WTC11 (cell line): ENCODE results near the gene PLEKHA5. TPM values are rescaled to one million over a fixed set of nuclear protein-coding genes. Genes with fewer than 3 reads are reported as not detected.
A peak's percentile ranks its signal among the peaks of the same experiment; 100 is the strongest.

Experiments
- ATAC-seq: fragments of 200-7000 bp; cut with Tn5 transposase; 2 replicates; pipeline ENCODE4 v1.10.0; 2021; ENCODE audit warnings: mild to moderate bottlenecking, moderate library complexity
- Bru-seq: library from RNA; stranded (reverse); fragments of 400-500 nt; gene quantifications from one replicate; lab custom pipeline; 2021; lab: Mats Ljungman, UMichigan
- CTCF ChIA-PET: fragments of 300-600 bp; sonication (Branson Sonifier 250); formaldehyde crosslinking; loops from one replicate; lab custom pipeline; 2021; ENCODE audit warnings: antibody characterized with exemption; lab: Charles Lee
- POLR2A ChIA-PET: fragments of 350-600 bp; sonication (Branson Sonifier 250); formaldehyde crosslinking; loops from one replicate; lab custom pipeline; 2021; ENCODE audit warnings: antibody characterized with exemption; lab: Charles Lee
- DNase-seq: peaks from one replicate; pipeline ENCODE4 v3.0.0; 2021; ENCODE audit warnings: low spot score
- H3K27ac Mint-ChIP-seq: 2 replicates; pipeline ENCODE4 v1.8.0; 2021; ENCODE audit warnings: mixed read lengths
- H3K27me3 Mint-ChIP-seq: 2 replicates; pipeline ENCODE4 v1.8.0; 2021; ENCODE audit warnings: low read depth, mild to moderate bottlenecking, moderate library complexity, mixed read lengths
- H3K36me3 Mint-ChIP-seq: 2 replicates; pipeline ENCODE4 v1.8.0; 2021; ENCODE audit warnings: mixed read lengths
- H3K4me1 Mint-ChIP-seq: 2 replicates; pipeline ENCODE4 v1.8.0; 2022; ENCODE audit warnings: mixed read lengths
- H3K4me3 Mint-ChIP-seq: 2 replicates; pipeline ENCODE4 v1.8.0; 2021; ENCODE audit warnings: mild to moderate bottlenecking, moderate library complexity, mixed read lengths
- H3K9me3 Mint-ChIP-seq: 2 replicates; pipeline ENCODE4 v1.8.0; 2021; ENCODE audit warnings: mixed read lengths
- ETV6 ChIP-seq: sonication (generic); formaldehyde crosslinking; IDR thresholded peaks from 2 replicates; pipeline ENCODE4 v1.8.1; 2022; ENCODE audit warnings: mild to moderate bottlenecking, missing genetic modification reagents
- JUN ChIP-seq: sonication (generic); formaldehyde crosslinking; IDR thresholded peaks from 2 replicates; pipeline ENCODE4 v1.8.0; 2023; ENCODE audit warnings: mild to moderate bottlenecking, missing genetic modification reagents
- KAT7 ChIP-seq: sonication (generic); formaldehyde crosslinking; IDR thresholded peaks from 2 replicates; pipeline ENCODE4 v1.8.1; 2023; ENCODE audit warnings: missing genetic modification reagents, mild to moderate bottlenecking, borderline replicate concordance
- MYBL2 ChIP-seq: sonication (generic); formaldehyde crosslinking; IDR thresholded peaks from 2 replicates; pipeline ENCODE4 v1.8.1; 2023; ENCODE audit warnings: mild to moderate bottlenecking, moderate library complexity, missing genetic modification reagents
- PRRX2 ChIP-seq: fragments of 250-450 bp; sonication (Bioruptor Pico); IDR thresholded peaks from 2 replicates; pipeline ENCODE4 v1.8.0; 2021; ENCODE audit warnings: mild to moderate bottlenecking
- TCF7 ChIP-seq: sonication (generic); formaldehyde crosslinking; IDR thresholded peaks from 2 replicates; pipeline ENCODE4 v1.8.0; 2022; ENCODE audit warnings: mild to moderate bottlenecking, low read depth, missing genetic modification reagents, moderate library complexity
- ZNF219 ChIP-seq: sonication (generic); formaldehyde crosslinking; IDR thresholded peaks from 2 replicates; pipeline ENCODE4 v1.8.0; 2023; ENCODE audit warnings: missing genetic modification reagents, mild to moderate bottlenecking, borderline replicate concordance
- ZNF232 ChIP-seq: sonication (generic); formaldehyde crosslinking; IDR thresholded peaks from 2 replicates; pipeline ENCODE4 v1.8.0; 2022; ENCODE audit warnings: mild to moderate bottlenecking, missing genetic modification reagents
- ZNF263 ChIP-seq: sonication (generic); formaldehyde crosslinking; IDR thresholded peaks from 2 replicates; pipeline ENCODE4 v1.8.1; 2022; ENCODE audit warnings: low read depth, mild to moderate bottlenecking, moderate library complexity, missing genetic modification reagents
- ZNF512 ChIP-seq: sonication (generic); formaldehyde crosslinking; IDR thresholded peaks from 2 replicates; pipeline ENCODE4 v1.8.1; 2022; ENCODE audit warnings: missing genetic modification reagents, borderline replicate concordance
- long read RNA-seq, 3 experiments: library from RNA in 1 of 3; library from capped mRNA in 1 of 3; library from polyadenylated mRNA in 1 of 3; unstranded in 2 of 3; stranded (forward) in 1 of 3; transcript quantifications; one replicate each; pipeline ENCODE4 v2.0.0, GENCODE V29; 2021
- total RNA-seq: library from RNA; stranded (reverse); gene quantifications from 3 replicates; pipeline ENCODE4 v1.2.3, GENCODE V29; 2021
- TF ChIP-seq, protein P1 (sequence below): sonication (generic); formaldehyde crosslinking; IDR thresholded peaks from 2 replicates; pipeline ENCODE4 v1.8.0; 2022; ENCODE audit warnings: missing genetic modification reagents
- TF ChIP-seq, protein P2 (sequence below): sonication (generic); formaldehyde crosslinking; IDR thresholded peaks from 2 replicates; pipeline ENCODE4 v1.8.1; 2023; ENCODE audit warnings: mild to moderate bottlenecking, missing genetic modification reagents
- TF ChIP-seq, protein P3 (sequence below): sonication (generic); formaldehyde crosslinking; IDR thresholded peaks from 2 replicates; pipeline ENCODE4 v1.8.0; 2023; ENCODE audit warnings: missing genetic modification reagents, mild to moderate bottlenecking, borderline replicate concordance

The PLEKHA5 gene
- total RNA-seq = 53.4 to 61.1 TPM (median 57.1 TPM) in 3 replicates
- Bru-seq, nascent RNA = percentile 92 among the genes with signal in this experiment
- long read RNA-seq, experiment 1, full-length matches to known transcripts = 152 of 301 reads
- long read RNA-seq, experiment 1, partial matches to known transcripts = 42 of 301 reads
- long read RNA-seq, experiment 1, other reads (novel, unspliced or antisense) = 107 of 301 reads
- long read RNA-seq, experiment 2, full-length matches to known transcripts = 13 of 53 reads
- long read RNA-seq, experiment 2, partial matches to known transcripts = 18 of 53 reads
- long read RNA-seq, experiment 2, other reads (novel, unspliced or antisense) = 22 of 53 reads
- long read RNA-seq, experiment 3, full-length matches to known transcripts = 9 of 73 reads
- long read RNA-seq, experiment 3, partial matches to known transcripts = 43 of 73 reads
- long read RNA-seq, experiment 3, other reads (novel, unspliced or antisense) = 21 of 73 reads

- POLR2A ChIA-PET = no interaction called here
- Mint-ChIP-seq H3K27me3 (peaks cover 5% of the 10 kb centered on the region), H3K4me1 (peaks cover 41% of the 10 kb centered on the region), H3K36me3 (peaks cover 39% of the 10 kb centered on the region), H3K9me3 (peaks cover 27% of the 10 kb centered on the region), H3K4me3 (peak within 1 kb of the TSS; percentile 91), H3K27ac (peak within 1 kb of the TSS; percentile 98)
- ATAC-seq = peak; percentile 77
- DNase-seq = peak; percentile 75
- CTCF ChIA-PET = interaction anchor here (1.9 kb wide), 1 partner anchor 57 kb away, joined by 5 read pairs; no protein-coding TSS in a partner anchor
- TF ChIP-seq TCF7 (CRISPR knock-in tag) (peak; percentile 43; the same call in 1 of the 2 replicates), ZNF219 (CRISPR knock-in tag) (0 out of 2 replicates have a peak, but pooled peaks have one; percentile 5), PRRX2 (CRISPR knock-in tag) (0 out of 2 replicates have a peak, but pooled peaks have one; percentile 54), MYBL2 (CRISPR knock-in tag) (no peak), JUN (CRISPR knock-in tag) (no peak), ETV6 (CRISPR knock-in tag) (no peak), ZNF512 (CRISPR knock-in tag) (no peak), ZNF263 (CRISPR knock-in tag) (no peak), ZNF232 (CRISPR knock-in tag) (peak; percentile 10; the same call in 1 of the 2 replicates), KAT7 (CRISPR knock-in tag) (0 out of 2 replicates have a peak, but pooled peaks have one; percentile 22)
- TF ChIP-seq, protein P1, sequence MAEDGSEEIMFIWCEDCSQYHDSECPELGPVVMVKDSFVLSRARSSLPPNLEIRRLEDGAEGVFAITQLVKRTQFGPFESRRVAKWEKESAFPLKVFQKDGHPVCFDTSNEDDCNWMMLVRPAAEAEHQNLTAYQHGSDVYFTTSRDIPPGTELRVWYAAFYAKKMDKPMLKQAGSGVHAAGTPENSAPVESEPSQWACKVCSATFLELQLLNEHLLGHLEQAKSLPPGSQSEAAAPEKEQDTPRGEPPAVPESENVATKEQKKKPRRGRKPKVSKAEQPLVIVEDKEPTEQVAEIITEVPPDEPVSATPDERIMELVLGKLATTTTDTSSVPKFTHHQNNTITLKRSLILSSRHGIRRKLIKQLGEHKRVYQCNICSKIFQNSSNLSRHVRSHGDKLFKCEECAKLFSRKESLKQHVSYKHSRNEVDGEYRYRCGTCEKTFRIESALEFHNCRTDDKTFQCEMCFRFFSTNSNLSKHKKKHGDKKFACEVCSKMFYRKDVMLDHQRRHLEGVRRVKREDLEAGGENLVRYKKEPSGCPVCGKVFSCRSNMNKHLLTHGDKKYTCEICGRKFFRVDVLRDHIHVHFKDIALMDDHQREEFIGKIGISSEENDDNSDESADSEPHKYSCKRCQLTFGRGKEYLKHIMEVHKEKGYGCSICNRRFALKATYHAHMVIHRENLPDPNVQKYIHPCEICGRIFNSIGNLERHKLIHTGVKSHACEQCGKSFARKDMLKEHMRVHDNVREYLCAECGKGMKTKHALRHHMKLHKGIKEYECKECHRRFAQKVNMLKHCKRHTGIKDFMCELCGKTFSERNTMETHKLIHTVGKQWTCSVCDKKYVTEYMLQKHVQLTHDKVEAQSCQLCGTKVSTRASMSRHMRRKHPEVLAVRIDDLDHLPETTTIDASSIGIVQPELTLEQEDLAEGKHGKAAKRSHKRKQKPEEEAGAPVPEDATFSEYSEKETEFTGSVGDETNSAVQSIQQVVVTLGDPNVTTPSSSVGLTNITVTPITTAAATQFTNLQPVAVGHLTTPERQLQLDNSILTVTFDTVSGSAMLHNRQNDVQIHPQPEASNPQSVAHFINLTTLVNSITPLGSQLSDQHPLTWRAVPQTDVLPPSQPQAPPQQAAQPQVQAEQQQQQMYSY (CRISPR knock-in tag) = peak; percentile 71
- TF ChIP-seq, protein P2, sequence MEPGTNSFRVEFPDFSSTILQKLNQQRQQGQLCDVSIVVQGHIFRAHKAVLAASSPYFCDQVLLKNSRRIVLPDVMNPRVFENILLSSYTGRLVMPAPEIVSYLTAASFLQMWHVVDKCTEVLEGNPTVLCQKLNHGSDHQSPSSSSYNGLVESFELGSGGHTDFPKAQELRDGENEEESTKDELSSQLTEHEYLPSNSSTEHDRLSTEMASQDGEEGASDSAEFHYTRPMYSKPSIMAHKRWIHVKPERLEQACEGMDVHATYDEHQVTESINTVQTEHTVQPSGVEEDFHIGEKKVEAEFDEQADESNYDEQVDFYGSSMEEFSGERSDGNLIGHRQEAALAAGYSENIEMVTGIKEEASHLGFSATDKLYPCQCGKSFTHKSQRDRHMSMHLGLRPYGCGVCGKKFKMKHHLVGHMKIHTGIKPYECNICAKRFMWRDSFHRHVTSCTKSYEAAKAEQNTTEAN (CRISPR knock-in tag) = no peak
- TF ChIP-seq, protein P3, sequence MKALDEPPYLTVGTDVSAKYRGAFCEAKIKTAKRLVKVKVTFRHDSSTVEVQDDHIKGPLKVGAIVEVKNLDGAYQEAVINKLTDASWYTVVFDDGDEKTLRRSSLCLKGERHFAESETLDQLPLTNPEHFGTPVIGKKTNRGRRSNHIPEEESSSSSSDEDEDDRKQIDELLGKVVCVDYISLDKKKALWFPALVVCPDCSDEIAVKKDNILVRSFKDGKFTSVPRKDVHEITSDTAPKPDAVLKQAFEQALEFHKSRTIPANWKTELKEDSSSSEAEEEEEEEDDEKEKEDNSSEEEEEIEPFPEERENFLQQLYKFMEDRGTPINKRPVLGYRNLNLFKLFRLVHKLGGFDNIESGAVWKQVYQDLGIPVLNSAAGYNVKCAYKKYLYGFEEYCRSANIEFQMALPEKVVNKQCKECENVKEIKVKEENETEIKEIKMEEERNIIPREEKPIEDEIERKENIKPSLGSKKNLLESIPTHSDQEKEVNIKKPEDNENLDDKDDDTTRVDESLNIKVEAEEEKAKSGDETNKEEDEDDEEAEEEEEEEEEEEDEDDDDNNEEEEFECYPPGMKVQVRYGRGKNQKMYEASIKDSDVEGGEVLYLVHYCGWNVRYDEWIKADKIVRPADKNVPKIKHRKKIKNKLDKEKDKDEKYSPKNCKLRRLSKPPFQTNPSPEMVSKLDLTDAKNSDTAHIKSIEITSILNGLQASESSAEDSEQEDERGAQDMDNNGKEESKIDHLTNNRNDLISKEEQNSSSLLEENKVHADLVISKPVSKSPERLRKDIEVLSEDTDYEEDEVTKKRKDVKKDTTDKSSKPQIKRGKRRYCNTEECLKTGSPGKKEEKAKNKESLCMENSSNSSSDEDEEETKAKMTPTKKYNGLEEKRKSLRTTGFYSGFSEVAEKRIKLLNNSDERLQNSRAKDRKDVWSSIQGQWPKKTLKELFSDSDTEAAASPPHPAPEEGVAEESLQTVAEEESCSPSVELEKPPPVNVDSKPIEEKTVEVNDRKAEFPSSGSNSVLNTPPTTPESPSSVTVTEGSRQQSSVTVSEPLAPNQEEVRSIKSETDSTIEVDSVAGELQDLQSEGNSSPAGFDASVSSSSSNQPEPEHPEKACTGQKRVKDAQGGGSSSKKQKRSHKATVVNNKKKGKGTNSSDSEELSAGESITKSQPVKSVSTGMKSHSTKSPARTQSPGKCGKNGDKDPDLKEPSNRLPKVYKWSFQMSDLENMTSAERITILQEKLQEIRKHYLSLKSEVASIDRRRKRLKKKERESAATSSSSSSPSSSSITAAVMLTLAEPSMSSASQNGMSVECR (CRISPR knock-in tag) = no peak
Measured at GRCh38 chr12:19129486-19130223, at the start of gene PLEKHA5. TSS of gene PLEKHA5 (plus strand) at chr12:19129733. CDS start at chr12:19129800, 67 bp downstream.
